Endothelial cell of umbilical vein (primary cell): Measurements from ENCODE around the gene LKAAEAR1. TPM values are rescaled to one million over a fixed set of nuclear protein-coding genes. Genes with fewer than 3 reads are reported as not detected.

Experiments
- BruUV-seq: library from RNA; stranded (reverse); fragments of 400-500 nt; replicated peaks from 2 replicates; lab custom pipeline; 2021; lab: Mats Ljungman, UMichigan
- CTCF ChIA-PET: fragments of 300-600, 350-600 bp; sonication (Branson Sonifier 250); formaldehyde crosslinking; loops from one replicate; lab custom pipeline; 2021; ENCODE audit warnings: antibody characterized with exemption, inconsistent platforms; lab: Charles Lee
- POLR2A ChIA-PET: fragments of 300-600, 350-600 bp; sonication (Branson Sonifier 250); formaldehyde crosslinking; loops from one replicate; lab custom pipeline; 2021; ENCODE audit warnings: antibody characterized with exemption, inconsistent platforms; lab: Charles Lee
- DNase-seq: peaks from one replicate; pipeline ENCODE4 v3.0.0-alpha.2; 2011; ENCODE audit warnings: low read depth, low spot score
- FAIRE-seq: peaks from 2 replicates; lab custom pipeline; 2011; peaks lifted over from hg19 to GRCh38; lab: Jason Lieb, UNC
- H2AFZ ChIP-seq: 2 replicates; pipeline ENCODE4 v1.6.0; 2012; ENCODE audit warnings: low read depth, low read length, control low read depth, inconsistent platforms
- H3K27ac ChIP-seq: 2 replicates; pipeline ENCODE4 v1.5.1; 2011; ENCODE audit warnings: low read depth, mild to moderate bottlenecking, control low read depth, low read length, moderate library complexity; ENCODE audit not compliant: insufficient read depth
- H3K27me3 ChIP-seq, 2 experiments: 2 replicates each; pipeline versions ENCODE4 v1.6.0 to v1.6.1; 2011; ENCODE audit warnings: low read length in 2 of 2, mixed read lengths in 1 of 2; ENCODE audit not compliant: control insufficient read depth in 2 of 2, insufficient read depth in 2 of 2
- H3K36me3 ChIP-seq, 2 experiments: 2 replicates in 1 of 2; 3 replicates in 1 of 2; pipeline ENCODE4 v1.5.1; 2011; ENCODE audit warnings: low read length in 2 of 2, mild to moderate bottlenecking in 1 of 2, moderate library complexity in 1 of 2; ENCODE audit not compliant: control insufficient read depth in 2 of 2, insufficient read depth in 2 of 2; ENCODE audit errors: extremely low read depth in 1 of 2
- H3K4me1 ChIP-seq: 3 replicates; pipeline ENCODE4 v1.5.1; 2011; ENCODE audit warnings: mild to moderate bottlenecking, low read length; ENCODE audit not compliant: control insufficient read depth, insufficient read depth; ENCODE audit errors: extremely low read depth
- H3K4me2 ChIP-seq: 2 replicates; pipeline ENCODE4 v1.6.1; 2011; ENCODE audit warnings: low read length, control low read depth, mixed read lengths; ENCODE audit not compliant: insufficient read depth
- H3K4me3 ChIP-seq, 3 experiments: fragments of 200-600 bp in 1 of 3; sonication (generic), shearing (Covaris generic) in 1 of 3; replicated peaks in 1 of 3; 2 replicates each; pipeline ENCODE4 v1.5.1; 2011 to 2016; ENCODE audit warnings: control low read depth in 3 of 3, low read length in 3 of 3, mild to moderate bottlenecking in 2 of 3, inconsistent platforms in 1 of 3, low read depth in 1 of 3, moderate library complexity in 1 of 3; ENCODE audit not compliant: insufficient read depth in 1 of 3
- H3K79me2 ChIP-seq: 2 replicates; pipeline ENCODE4 v1.6.0; 2012; ENCODE audit warnings: low read length, inconsistent platforms; ENCODE audit not compliant: control insufficient read depth, insufficient read depth
- H3K9ac ChIP-seq: replicated peaks from 2 replicates; pipeline ENCODE3; 2011; ENCODE audit warnings: low read length, control low read depth; ENCODE audit not compliant: insufficient read depth; ENCODE audit errors: extremely low read depth
- H3K9me1 ChIP-seq: replicated peaks from 3 replicates; pipeline ENCODE4 v1.6.0; 2011; ENCODE audit warnings: mild to moderate bottlenecking, low read length; ENCODE audit not compliant: control insufficient read depth, insufficient read depth; ENCODE audit errors: extremely low read depth
- H3K9me3 ChIP-seq: replicated peaks from 2 replicates; pipeline ENCODE4 v1.5.1; 2012; ENCODE audit warnings: low read length, inconsistent platforms; ENCODE audit not compliant: control insufficient read depth, insufficient read depth
- H4K20me1 ChIP-seq: replicated peaks from 2 replicates; pipeline ENCODE3; 2011; ENCODE audit warnings: mild to moderate bottlenecking, low read length; ENCODE audit not compliant: control insufficient read depth, insufficient read depth; ENCODE audit errors: extremely low read depth
- CTCF ChIP-seq, 2 donors: IDR thresholded peaks; 1 replicate in 1 of 2; 2 replicates in 1 of 2; pipeline ENCODE4 v1.5.1; 2011; ENCODE audit warnings: low read length in 2 of 2, mild to moderate bottlenecking in 2 of 2, moderate library complexity in 2 of 2, control low read depth in 1 of 2, inconsistent platforms in 1 of 2, low read depth in 1 of 2; ENCODE audit not compliant: insufficient read depth in 1 of 2; ENCODE audit errors: extremely low read depth in 1 of 2
- EZH2 ChIP-seq: IDR thresholded peaks from 2 replicates; pipeline ENCODE4 v1.6.1; 2012; ENCODE audit warnings: borderline replicate concordance, low read depth, mild to moderate bottlenecking, moderate library complexity, low read length, inconsistent platforms; ENCODE audit not compliant: severe bottlenecking
- FOS ChIP-seq: IDR thresholded peaks from 2 replicates; pipeline ENCODE4 v1.6.1; 2011; ENCODE audit warnings: mild to moderate bottlenecking, low read length, moderate library complexity, borderline replicate concordance; ENCODE audit not compliant: insufficient read depth
- GATA2 ChIP-seq: IDR thresholded peaks from 2 replicates; pipeline ENCODE4 v1.7.0; 2011; ENCODE audit warnings: low read depth, mild to moderate bottlenecking, moderate library complexity, mixed read lengths, low read length; ENCODE audit not compliant: insufficient read length, insufficient read depth
- JUN ChIP-seq: IDR thresholded peaks from 2 replicates; pipeline ENCODE4 v1.6.1; 2011; ENCODE audit warnings: borderline replicate concordance, low read depth; ENCODE audit not compliant: insufficient read length, insufficient read depth
- MAX ChIP-seq: IDR thresholded peaks from 2 replicates; pipeline ENCODE4 v1.6.1; 2011; ENCODE audit not compliant: insufficient read depth, insufficient read length
- MYC ChIP-seq: IDR thresholded peaks from one replicate; pipeline ENCODE4 v1.6.1; 2011; ENCODE audit warnings: mild to moderate bottlenecking, low read depth, low read length
- POLR2A ChIP-seq: IDR thresholded peaks from 2 replicates; pipeline ENCODE4 v1.6.1; 2012; ENCODE audit warnings: low read depth, mild to moderate bottlenecking, control low read depth, low read length
- POLR2AphosphoS5 ChIP-seq: IDR thresholded peaks from 2 replicates; pipeline ENCODE4 v1.6.1; 2012; ENCODE audit warnings: low read depth, mild to moderate bottlenecking, control low read depth, low read length, moderate library complexity; ENCODE audit not compliant: insufficient read depth
- dilution Hi-C: fragments of 300-500 bp; cut with MboI; formaldehyde crosslinking; loops from one replicate; pipeline ENCODE4 v1.15.0; 2019; ENCODE audit warnings: low sequenced_read_pairs; ENCODE audit not compliant: extremely low pct_ligation_motif_present
- intact Hi-C: fragments of 100-400 bp; cut with micrococcal nuclease; formaldehyde crosslinking; loops from one replicate; pipeline ENCODE4 v1.10.0; 2022
- polyA plus RNA-seq, 4 experiments: library from polyadenylated mRNA; depleted of rRNA in 3 of 4; stranded (reverse) in 3 of 4; unstranded in 1 of 4; fragments of >200 nt; gene quantifications; 2 replicates each; pipeline versions ENCODE4 v1.2.1 to v1.2.3, GENCODE V29; 2011 to 2012; ENCODE audit warnings: missing spikeins in 1 of 4
- total RNA-seq: library from RNA; stranded (reverse); gene quantifications from 2 replicates; pipeline ENCODE4 v1.2.3, GENCODE V29; 2021

LKAAEAR1 gene
- total and polyA plus RNA-seq, 2 donors (not counting 3 experiments of a cell fraction or from before 2014, with no cell fraction given), result 0.29 TPM; not detected in 1

- no TSS peak for BruUV-seq
- no peak overlapping the region for H3K27ac ChIP-seq
- no peaks in the 10 kb centered on the region for H3K9me1 ChIP-seq
- ChIA-PET CTCF (interaction anchor here (0.7 to 7.5 kb wide), 23 partner anchors 8 to 541 kb away, joined by 3 to 412 read pairs (median 6); partner anchors contain the start of genes LKAAEAR1, OPRL1, PRPF6 and PTK6), POLR2A (interaction anchor here (0.6 to 2.3 kb wide), 7 partner anchors 11 to 45 kb away, joined by 3 to 21 read pairs (median 6); partner anchors contain the start of genes SOX18 and TCEA2)
- TF ChIP-seq EZH2, result no peak
- no peak for TF ChIP-seq POLR2AphosphoS5
- no peak for TF ChIP-seq JUN
- dilution Hi-C loops (no loop called here), intact Hi-C loops (no loop called here)
- DNase-seq, result no peak
- H3K4me3 ChIP-seq, result peak overlapping the region; percentile 10 to 65 (median 46)
- H3K9ac ChIP-seq, result peak overlapping the region; percentile 51
- no peaks in the 10 kb centered on the region for H4K20me1 ChIP-seq
- no peaks in the 10 kb centered on the region for H3K79me2 ChIP-seq
- peaks cover 40% of the 10 kb centered on the region for H3K4me1 ChIP-seq
- no peaks in the 10 kb centered on the region for H3K9me3 ChIP-seq
- no peak for FAIRE-seq
- no peaks in the 10 kb centered on the region for H3K27me3 ChIP-seq
- H2AFZ ChIP-seq, result peak overlapping the region; percentile 43
- H3K36me3 ChIP-seq, result no peaks in the 10 kb centered on the region
- peak overlapping the region; percentile 48 for H3K4me2 ChIP-seq
Measured at GRCh38 chr20:64038224-64038564, 46.0 kb downstream of the LKAAEAR1 start.

GRCh38 chr20:64037498-64038213 lies 46.5 kb downstream of the LKAAEAR1 start:
- FAIRE-seq (no peak), DNase-seq (no peak)
- POLR2A ChIA-PET, result interaction anchor here (1.8 to 2.3 kb wide), 3 partner anchors 16 to 25 kb away, joined by 6 to 21 read pairs (median 6); partner anchors contain the start of gene TCEA2
- Histone ChIP-seq H4K20me1 (no peaks in the 10 kb centered on the region), H3K4me2 (peak overlapping the region; percentile 19), H3K27ac (no peak overlapping the region), H3K79me2 (no peaks in the 10 kb centered on the region), H3K27me3 (no peaks in the 10 kb centered on the region), H3K9me3 (no peaks in the 10 kb centered on the region), H3K9ac (no peak overlapping the region), H2AFZ (no peak overlapping the region), H3K36me3 (peaks cover 0 to 4% of the 10 kb centered on the region in 2 experiments), H3K4me1 (peaks cover 40% of the 10 kb centered on the region), H3K9me1 (no peaks in the 10 kb centered on the region), H3K4me3 (peak overlapping the region in 2 of 3 experiments; percentile 10 to 65)
- TF ChIP-seq EZH2 (no peak), FOS (no peak), MAX (no peak), MYC (no peak), CTCF (IDR thresholded peaks at IDR 0.05; ENCODE audit: extremely low read depth in 1 of 2, insufficient read depth in 1 of 2, low read depth in 1 of 2, low read length in 2 of 2) (no peak), POLR2AphosphoS5 (no peak), JUN (no peak), POLR2A (no peak), GATA2 (no peak)
- CTCF ChIA-PET, result interaction anchor here (0.7 to 7.5 kb wide), 16 partner anchors 10 to 541 kb away, joined by 3 to 412 read pairs (median 9); partner anchors contain the start of genes LKAAEAR1, OPRL1, PRPF6 and PTK6
- intact Hi-C loops (no loop called here), dilution Hi-C loops (no loop called here)
- no TSS peak for BruUV-seq
